ENCODE data around the gene SNORC. TPM values are rescaled to one million over a fixed set of nuclear protein-coding genes. Genes with fewer than 3 reads are reported as not detected.

The SNORC gene
- total and polyA plus RNA-seq, 2 of the 13 experiments (the other 11 are each of a cell fraction or from before 2014, with no cell fraction given), result 59.1 to 86.1 TPM

GRCh38 chr2:232873292-232873908, 3.3 kb downstream of the SNORC start (continued):
- TF ChIP-seq SP1 (IDR thresholded peaks at IDR 0.05) (no peak), SP1 (CRISPR knock-in tag; IDR thresholded peaks at IDR 0.05) (no peak), DRAP1 (CRISPR knock-in tag; IDR thresholded peaks at IDR 0.05) (no peak), ZNF878 (CRISPR knock-in tag; IDR thresholded peaks at IDR 0.05) (no peak), ZNF143 (CRISPR knock-in tag; IDR thresholded peaks at IDR 0.05) (no peak), HNRNPLL (IDR thresholded peaks at IDR 0.05; ENCODE audit: low read depth, low read length, poor library complexity, severe bottlenecking) (peak; percentile 11), ZC3H13 (CRISPR knock-in tag; IDR thresholded peaks at IDR 0.05) (0 out of 2 replicates have a peak, but pooled peaks have one; percentile 42), CEBPZ (IDR thresholded peaks at IDR 0.05; ENCODE audit: low read length) (no peak), ZNF12 (CRISPR knock-in tag; IDR thresholded peaks at IDR 0.05) (no peak), ZNF639 (CRISPR knock-in tag; conservative IDR thresholded peaks at IDR 0.05) (no peak), ZNF562 (CRISPR knock-in tag; IDR thresholded peaks at IDR 0.05; ENCODE audit: borderline replicate concordance) (no peak), SATB2 (CRISPR knock-in tag; IDR thresholded peaks at IDR 0.05) (no peak), EZH2 (conservative IDR thresholded peaks at IDR 0.05; ENCODE audit: low read depth, low read length) (no peak), ZFAT (CRISPR knock-in tag; conservative IDR thresholded peaks at IDR 0.05) (no peak), SP5 (CRISPR knock-in tag; IDR thresholded peaks at IDR 0.05; ENCODE audit: borderline replicate concordance, low read depth) (no peak), DBP (CRISPR knock-in tag; IDR thresholded peaks at IDR 0.05; ENCODE audit: not compliant biosample characterization) (no peak), POLR2AphosphoS5 (IDR thresholded peaks at IDR 0.05; ENCODE audit: low read depth, low read length) (0 out of 2 replicates have a peak, but pooled peaks have one; percentile 3), ATF4 (CRISPR knock-in tag; IDR thresholded peaks at IDR 0.05) (no peak), FOSL2 (CRISPR knock-in tag; IDR thresholded peaks at IDR 0.05) (no peak), MAZ (IDR thresholded peaks at IDR 0.05; ENCODE audit: borderline replicate concordance, low read depth, low read length) (no peak), MAZ (CRISPR knock-in tag; IDR thresholded peaks at IDR 0.05; ENCODE audit: low read depth) (no peak), MAF1 (CRISPR knock-in tag; IDR thresholded peaks at IDR 0.05; ENCODE audit: borderline replicate concordance) (no peak), ZFP37 (CRISPR knock-in tag; IDR thresholded peaks at IDR 0.05; ENCODE audit: borderline replicate concordance) (no peak)
